MCF 10A (cell line): Measurements from ENCODE around the gene TMUB1. TPM values are rescaled to one million over a fixed set of nuclear protein-coding genes. Genes with fewer than 3 reads are reported as not detected.

Experiments
- Bru-seq: library from RNA; stranded (reverse); fragments of 400-500 nt; gene quantifications from one replicate; lab custom pipeline; 2021; lab: Mats Ljungman, UMichigan
- BruChase-seq, 2 experiments: library from RNA; stranded (reverse); fragments of 400-500 nt; gene quantifications; one replicate each; lab custom pipeline; 2021; lab: Mats Ljungman, UMichigan
- BruUV-seq: library from RNA; stranded (reverse); fragments of 400-500 nt; replicated peaks from 2 replicates; lab custom pipeline; 2021; lab: Mats Ljungman, UMichigan
- CTCF ChIA-PET: fragments of 300-600 bp; sonication (Branson Sonifier 250); formaldehyde crosslinking; extraction: SDS; loops from one replicate; lab custom pipeline; 2021; ENCODE audit warnings: antibody characterized with exemption, inconsistent platforms; lab: Yijun Ruan, JAX
- POLR2A ChIA-PET: fragments of 300-600, 350-650 bp; sonication (Branson Sonifier 250); formaldehyde crosslinking; extraction: SDS; loops from one replicate; lab custom pipeline; 2020; ENCODE audit warnings: antibody characterized with exemption, inconsistent platforms; lab: Yijun Ruan, JAX
- DNase-seq: peaks from one replicate; pipeline ENCODE4 v3.0.0-alpha.2; 2018; ENCODE audit not compliant: unreplicated experiment
- H3K27ac Mint-ChIP-seq: one replicate; pipeline ENCODE4 v1.8.0; 2022; ENCODE audit warnings: mild to moderate bottlenecking, low read depth, mixed read lengths; ENCODE audit not compliant: unreplicated experiment
- H3K27me3 Mint-ChIP-seq: one replicate; pipeline ENCODE4 v1.8.0; 2022; ENCODE audit warnings: mixed read lengths; ENCODE audit not compliant: insufficient read depth, unreplicated experiment
- H3K36me3 Mint-ChIP-seq: one replicate; pipeline ENCODE4 v1.8.0; 2022; ENCODE audit warnings: mild to moderate bottlenecking, moderate library complexity, mixed read lengths; ENCODE audit not compliant: insufficient read depth, unreplicated experiment
- H3K4me1 Mint-ChIP-seq: one replicate; pipeline ENCODE4 v1.8.0; 2022; ENCODE audit warnings: mixed read lengths; ENCODE audit not compliant: insufficient read depth, unreplicated experiment
- H3K4me3 Mint-ChIP-seq: one replicate; pipeline ENCODE4 v1.8.0; 2022; ENCODE audit warnings: mild to moderate bottlenecking, moderate library complexity, mixed read lengths; ENCODE audit not compliant: unreplicated experiment
- H3K9me3 Mint-ChIP-seq: one replicate; pipeline ENCODE4 v1.8.0; 2022; ENCODE audit warnings: mixed read lengths; ENCODE audit not compliant: unreplicated experiment
- CTCF ChIP-seq: fragments of 200-600 bp; IDR thresholded peaks from one replicate; pipeline ENCODE4 v1.8.0; 2022; ENCODE audit warnings: antibody characterized with exemption, mild to moderate bottlenecking; ENCODE audit not compliant: unreplicated experiment
- intact Hi-C: fragments of 100-400 bp; cut with micrococcal nuclease; formaldehyde crosslinking; loops from 2 replicates; pipeline ENCODE4 v1.14.1; 2022
- long read RNA-seq: library from polyadenylated mRNA; stranded (forward); transcript quantifications from one replicate; pipeline ENCODE4 v2.0.0, GENCODE V29; 2022
- total RNA-seq: library from RNA; stranded (reverse); gene quantifications from 2 replicates; pipeline ENCODE4 v1.2.3, GENCODE V29; 2022

TMUB1 gene
- total RNA-seq (25.7 and 30.1 TPM in 2 replicates), Bru-seq, nascent RNA (percentile 41 among the genes with signal in this experiment), BruChase-seq, experiment 1, labeled RNA remaining after a 6-hour chase (percentile 75 among the genes with signal in this experiment), BruChase-seq, experiment 2, labeled RNA remaining after a 2-hour chase (percentile 54 among the genes with signal in this experiment)
- long read RNA-seq, transcript TMUB1-201 (3 exons, 1,353 nt): major isoform, 62 of 82 reads
- long read RNA-seq, transcript TMUB1-203 (2 exons, 1,549 nt): minor isoform, 14 of 82 reads
- long read RNA-seq, partial matches to known transcripts: 0 of 82 reads
- long read RNA-seq, other reads (novel, unspliced or antisense): 6 of 82 reads

GRCh38 chr7:151083071-151083823 is at the start of gene TMUB1:
TSS of gene TMUB1 (minus strand) at chr7:151083493. CDS start at chr7:151082563, 930 bp downstream.
- peaks cover 15% of the 10 kb centered on the region for H3K36me3 Mint-ChIP-seq

GRCh38 chr7:151132461-151133205 is 49.3 kb upstream of the TMUB1 start:
- POLR2A ChIA-PET: no interaction called here
- BruUV-seq: no TSS peak
- CTCF ChIA-PET: interaction anchor here (0.5 to 1.2 kb wide), 3 partner anchors 9 to 1419 kb away, joined by 3 to 7 read pairs (median 4); no protein-coding TSS in a partner anchor
- no peak for TF ChIP-seq CTCF
- H3K27ac Mint-ChIP-seq: no peak overlapping the region
- no peaks in the 10 kb centered on the region for H3K27me3 Mint-ChIP-seq
- H3K9me3 Mint-ChIP-seq: no peaks in the 10 kb centered on the region
- peaks cover 50% of the 10 kb centered on the region for H3K36me3 Mint-ChIP-seq
- intact Hi-C loops: no loop called here
- H3K4me3 Mint-ChIP-seq: no peak overlapping the region
- DNase-seq: no peak
- no peaks in the 10 kb centered on the region for H3K4me1 Mint-ChIP-seq

More at GRCh38 chr7:151083071-151083823, at the start of gene TMUB1:
- intact Hi-C loops: no loop called here
- DNase-seq: peak; percentile 52
- peak within 1 kb of the TSS; percentile 85 for H3K27ac Mint-ChIP-seq
- no peaks in the 10 kb centered on the region for H3K27me3 Mint-ChIP-seq
- H3K9me3 Mint-ChIP-seq: no peaks in the 10 kb centered on the region
- peak within 1 kb of the TSS; percentile 91 for H3K4me3 Mint-ChIP-seq
- no TSS peak for BruUV-seq
- ChIA-PET CTCF (interaction anchor here (0.6 to 15.0 kb wide), 5 partner anchors 11 to 1336 kb away, joined by 3 to 315 read pairs (median 3); no protein-coding TSS in a partner anchor), POLR2A (interaction anchor here (0.7 to 10.0 kb wide), 7 partner anchors 10 to 149 kb away, joined by 3 to 151 read pairs (median 3); partner anchors contain the start of genes ABCB8, CDK5, CHPF2 and SLC4A2)
- TF ChIP-seq CTCF: no peak
- H3K4me1 Mint-ChIP-seq: peaks cover 32% of the 10 kb centered on the region

- H3K36me3 Mint-ChIP-seq: peaks cover 46% of the 10 kb centered on the region
- no peak for TF ChIP-seq CTCF
- no peak overlapping the region for H3K4me3 Mint-ChIP-seq
- no peak overlapping the region for H3K27ac Mint-ChIP-seq
- BruUV-seq: no TSS peak
- no peaks in the 10 kb centered on the region for H3K9me3 Mint-ChIP-seq
- no peaks in the 10 kb centered on the region for H3K27me3 Mint-ChIP-seq
- intact Hi-C loops: no loop called here
- ChIA-PET POLR2A (interaction anchor here (0.6 kb wide), 1 partner anchor 25 kb away, joined by 3 read pairs; no protein-coding TSS in a partner anchor), CTCF (interaction anchor here (1.2 to 3.5 kb wide), 4 partner anchors 8 to 40 kb away, joined by 3 to 18 read pairs (median 5); no protein-coding TSS in a partner anchor)
- no peak for DNase-seq
- no peaks in the 10 kb centered on the region for H3K4me1 Mint-ChIP-seq
Measured at GRCh38 chr7:151131592-151132293, 48.5 kb upstream of the TMUB1 start.
